ENCODE results near the gene CHRNA4.

The CHRNA4 gene

DNA sequence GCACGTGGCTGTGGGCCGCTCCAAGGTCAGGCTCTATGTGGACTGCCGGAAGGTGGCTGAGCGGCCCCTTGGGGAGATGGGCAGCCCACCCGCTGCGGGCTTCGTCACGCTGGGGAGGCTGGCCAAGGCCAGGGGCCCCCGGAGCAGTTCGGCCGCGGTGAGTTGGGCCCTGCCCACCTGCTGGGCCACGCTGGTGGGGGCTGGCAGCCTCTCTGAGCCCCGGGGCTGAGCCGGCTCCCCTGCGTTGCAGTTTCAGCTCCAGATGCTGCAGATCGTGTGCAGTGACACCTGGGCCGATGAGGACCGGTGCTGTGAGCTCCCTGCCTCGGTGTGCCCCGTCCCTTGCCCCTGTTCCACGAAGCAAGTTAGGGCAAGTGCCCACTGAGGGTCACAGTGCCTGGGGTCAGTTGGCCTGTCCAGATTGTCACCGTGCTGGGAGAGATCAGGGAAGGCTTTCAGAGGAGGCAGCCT lies 41.1 kb downstream of the CHRNA4 start:
- DNase-seq (ENCODE audit: low spot score) = no peak

DNA sequence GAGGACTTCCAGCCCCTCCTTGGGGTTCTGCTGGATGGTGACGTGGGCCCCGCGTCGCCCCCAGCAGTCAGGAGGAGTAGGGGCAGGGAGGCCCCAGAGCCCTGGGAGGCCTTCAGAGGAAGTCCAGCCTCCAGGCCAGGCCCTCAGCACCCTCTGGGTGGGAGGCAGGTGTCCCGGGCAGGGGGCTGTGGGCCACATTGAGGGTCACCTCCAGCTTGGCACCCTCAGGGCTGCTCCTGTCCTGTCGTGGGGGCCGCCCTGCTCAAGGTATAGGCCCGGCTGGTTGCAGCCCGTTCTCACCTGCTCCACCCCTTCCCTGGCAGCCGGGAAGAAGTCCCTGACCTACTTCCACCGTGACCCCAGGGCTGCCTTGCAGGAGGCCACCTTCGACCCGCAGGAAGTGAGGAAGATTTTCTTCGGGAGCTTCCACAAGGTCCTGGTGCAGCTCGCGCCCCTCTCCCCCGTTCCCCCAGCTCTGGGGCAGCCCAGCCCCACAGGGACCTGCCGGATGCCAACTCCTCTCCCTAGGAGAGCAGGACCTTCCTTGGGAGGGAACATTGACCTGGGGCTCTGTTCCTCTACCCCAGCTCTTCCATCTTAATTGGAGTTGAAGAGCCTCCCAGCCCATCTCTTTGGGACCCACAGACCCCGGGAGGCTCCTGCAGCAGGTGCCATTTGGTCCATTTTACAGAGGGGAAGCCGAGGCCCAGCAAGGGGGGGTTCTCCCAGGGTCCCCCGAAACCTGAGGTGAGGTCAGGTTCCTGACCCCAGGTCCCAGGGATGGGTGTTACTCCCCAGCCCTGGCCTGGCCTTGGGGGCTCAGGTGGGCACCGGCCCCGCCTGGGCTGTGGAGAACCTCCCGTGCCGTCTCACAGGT lies 41.7 kb downstream of the CHRNA4 start:
- DNase-seq (ENCODE audit: low spot score) = no peak

DNA sequence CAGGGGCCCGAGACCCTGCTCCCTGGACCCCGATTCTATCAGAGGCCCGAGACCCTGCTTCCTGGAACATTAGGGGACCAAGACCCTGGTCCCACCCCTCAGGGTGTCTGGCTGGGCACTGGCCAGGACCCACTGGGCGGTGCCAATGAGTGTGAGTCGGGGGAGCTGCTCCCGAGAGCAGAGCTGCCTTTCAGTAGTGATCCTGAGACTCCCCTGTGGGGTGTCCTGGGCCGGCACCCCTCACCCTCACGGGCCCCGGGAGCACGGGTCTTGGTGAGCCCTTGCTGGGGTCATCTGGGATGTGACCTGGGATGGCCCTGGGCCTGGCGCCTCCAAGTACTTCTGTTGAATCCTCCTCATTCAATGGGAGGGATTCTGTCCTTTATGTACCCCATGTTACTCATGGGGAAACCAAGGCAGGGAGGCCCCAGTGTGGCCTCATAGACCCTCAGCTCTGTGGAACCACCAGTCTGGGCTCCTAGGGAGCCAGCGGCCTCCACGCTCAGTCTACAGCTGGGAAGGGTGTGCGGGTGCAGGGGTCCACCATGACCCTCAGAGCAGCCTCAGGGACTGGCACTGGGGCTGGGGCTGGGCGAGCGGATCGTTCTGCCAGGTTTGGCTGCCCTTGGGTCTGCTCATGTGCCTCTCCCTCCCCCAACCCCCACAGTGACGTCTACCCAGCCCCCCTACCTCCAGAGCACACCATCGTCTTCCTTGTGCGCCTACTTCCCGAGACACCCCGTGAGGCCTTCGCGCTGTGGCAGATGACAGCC lies 42.6 kb downstream of the CHRNA4 start:
- no peak for DNase-seq (ENCODE audit: low spot score)

DNA sequence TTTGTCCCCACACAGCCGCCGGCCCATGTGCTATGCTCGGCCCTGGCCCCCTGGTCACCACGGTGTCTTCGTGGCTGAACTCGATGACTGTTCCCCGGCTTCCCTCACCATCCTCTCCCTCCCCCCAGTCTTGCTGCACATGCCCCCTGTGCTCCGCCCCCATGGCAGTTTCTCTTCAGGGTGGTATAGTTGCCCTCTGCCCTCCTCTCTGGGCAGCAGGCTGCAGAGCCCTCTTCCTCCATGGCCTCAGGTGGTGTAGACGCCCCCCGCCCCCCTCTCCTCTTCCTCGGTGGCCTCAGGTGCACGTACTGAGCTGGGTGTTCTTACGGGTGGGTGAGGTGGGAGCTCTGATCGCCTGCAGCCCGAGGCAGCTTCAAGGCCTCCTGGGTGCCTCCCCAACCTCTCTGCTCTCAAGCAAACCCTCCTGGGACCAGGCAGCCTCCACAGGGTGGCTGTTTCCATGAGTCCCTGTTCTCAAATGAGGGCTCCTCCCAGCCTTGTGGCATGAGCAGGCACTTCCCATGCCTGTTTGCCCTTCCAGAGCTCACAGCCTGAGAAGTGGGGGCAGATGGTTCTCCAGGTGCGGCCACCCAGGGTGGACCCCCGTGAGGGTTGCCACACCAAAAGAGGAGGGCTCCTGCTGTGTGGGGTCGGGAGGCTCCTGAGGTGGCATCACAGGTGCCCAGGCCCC lies 43.4 kb downstream of the CHRNA4 start:
- DNase-seq (ENCODE audit: low spot score) = no peak

DNA sequence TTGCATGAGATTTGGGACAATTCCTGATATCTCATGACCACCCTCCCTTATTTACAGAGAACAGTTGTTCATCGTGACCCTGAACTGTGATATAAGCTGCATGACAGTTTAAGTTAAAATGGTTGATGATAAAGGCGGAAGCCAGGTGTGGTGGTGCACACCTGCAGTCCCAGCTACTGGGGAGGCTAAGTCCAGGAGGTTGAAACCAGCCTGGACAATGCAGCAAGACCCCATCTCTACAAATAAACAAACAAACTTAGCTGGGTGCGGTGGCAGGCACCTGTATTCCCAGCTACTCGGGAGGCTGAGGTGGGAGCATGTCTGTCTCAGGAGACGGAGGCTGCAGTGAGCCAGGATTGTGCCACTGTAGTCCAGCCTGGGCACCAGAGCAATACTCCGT lies 44.1 kb downstream of the CHRNA4 start:
- no peak for DNase-seq (ENCODE audit: low spot score)

DNA sequence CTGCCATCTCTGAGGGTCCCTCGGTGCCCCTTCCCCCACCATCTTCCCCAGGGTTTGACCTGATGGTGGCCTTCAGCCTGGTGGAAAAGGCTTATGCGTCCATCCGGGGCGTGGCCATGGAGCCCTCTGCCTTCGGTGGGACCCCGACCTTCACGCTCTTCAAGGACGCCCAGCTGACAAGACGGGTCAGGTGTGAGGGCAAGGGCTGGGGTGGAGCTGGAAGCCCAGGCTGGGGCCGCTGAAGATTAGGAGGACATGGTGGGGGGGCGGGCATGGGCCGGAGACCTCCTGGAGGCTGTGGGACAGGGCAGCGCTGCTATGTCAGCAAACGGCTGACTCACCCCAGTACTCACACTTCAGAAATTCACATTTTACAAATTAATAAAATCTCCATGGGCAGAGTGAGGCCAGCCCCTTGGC lies 44.6 kb downstream of the CHRNA4 start:
- DNase-seq (ENCODE audit: low spot score) = no peak

DNA sequence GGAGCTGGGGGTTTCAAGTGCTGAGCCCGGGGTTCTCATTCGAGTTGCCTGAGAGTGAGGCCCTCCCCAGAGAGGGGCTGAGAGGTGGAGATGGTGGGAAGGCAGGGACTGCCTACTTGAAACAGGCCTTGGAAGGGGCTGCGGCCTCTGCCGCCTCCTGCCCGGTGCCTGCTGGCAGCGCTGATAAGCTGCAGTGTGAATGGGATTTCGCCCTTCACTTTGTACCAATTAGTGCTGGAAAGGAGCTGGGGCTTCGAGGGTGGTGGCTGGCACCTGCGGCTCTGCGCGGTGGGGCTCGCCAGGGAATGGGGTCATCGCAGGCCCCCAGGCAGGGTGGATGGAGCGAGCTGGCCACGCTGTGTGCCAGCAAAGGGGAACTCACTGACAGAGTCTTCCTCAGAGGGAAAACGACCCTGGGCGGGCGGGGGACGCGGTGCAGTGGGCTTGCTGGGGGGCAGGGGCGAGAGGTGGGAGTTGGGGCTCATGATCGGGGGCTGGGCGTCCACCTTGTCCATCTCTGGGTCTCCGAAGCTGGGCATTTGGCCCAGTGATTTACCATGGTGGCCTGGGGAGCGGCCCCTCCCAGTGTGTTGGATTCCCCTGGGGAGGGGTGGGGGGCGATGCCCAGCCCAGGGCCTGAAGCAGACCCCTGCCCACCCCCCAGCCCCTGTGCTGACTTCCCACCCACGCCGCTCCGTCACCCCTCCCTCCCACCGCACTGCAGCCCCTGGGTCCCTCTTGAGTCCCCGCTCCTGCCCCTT lies 45.2 kb downstream of the CHRNA4 start:
- no peak for DNase-seq (ENCODE audit: low spot score)

DNA sequence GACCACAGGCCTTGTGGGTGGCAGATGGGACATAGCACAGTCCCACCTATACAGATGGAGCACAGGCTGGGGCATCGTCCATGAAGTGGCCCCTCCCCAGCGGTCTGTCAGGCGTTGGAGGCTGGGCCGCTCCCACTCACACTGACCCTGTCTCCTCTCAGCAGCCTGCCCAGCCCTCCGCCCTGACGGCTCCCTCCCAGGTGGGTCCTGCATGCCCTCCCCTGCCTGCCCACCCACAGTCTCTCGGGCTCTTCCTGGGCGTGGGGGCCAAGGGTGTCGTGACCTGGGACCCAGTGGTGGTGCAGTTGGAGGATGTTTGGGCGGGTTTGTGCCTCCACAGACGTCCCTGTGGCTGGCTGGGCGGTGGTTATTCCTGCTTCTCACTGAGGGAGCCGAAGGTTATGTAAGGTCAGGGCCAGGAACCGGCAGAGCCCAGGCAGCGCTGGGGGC lies 45.9 kb downstream of the CHRNA4 start:
- no peak for DNase-seq (ENCODE audit: low spot score)

DNA sequence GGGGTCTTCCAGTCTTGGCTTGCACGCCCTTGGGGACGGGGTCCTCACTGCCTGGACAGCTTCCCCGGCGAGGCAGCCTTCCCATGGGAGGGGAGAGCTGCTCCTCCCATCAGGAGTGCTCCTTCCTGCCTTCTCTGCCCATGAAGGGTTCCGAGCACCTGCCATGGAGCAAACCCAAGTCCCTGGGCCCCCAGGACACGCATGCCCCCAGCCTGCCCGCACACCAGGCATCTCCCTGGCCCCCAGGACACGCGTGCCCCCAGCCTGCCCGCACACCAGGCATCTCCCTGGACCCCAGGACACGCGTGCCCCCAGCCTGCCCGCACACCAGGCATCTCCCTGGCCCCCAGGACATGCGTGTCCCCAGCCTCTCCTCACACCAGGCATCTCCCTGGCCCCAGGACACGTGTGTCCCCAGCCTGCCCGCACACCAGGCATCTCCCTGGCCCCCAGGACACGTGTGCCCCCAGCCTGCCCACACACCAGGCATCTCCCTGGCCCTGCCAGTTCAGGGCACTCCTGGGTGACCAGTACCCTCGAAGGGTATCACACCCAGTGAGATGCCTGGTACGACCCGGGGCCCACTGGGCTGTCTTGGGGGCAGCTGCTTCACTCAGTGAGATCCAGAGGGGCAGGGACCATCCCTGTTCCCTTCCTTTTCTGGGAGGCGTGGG lies 46.4 kb downstream of the CHRNA4 start:
- DNase-seq (ENCODE audit: low spot score) = no peak

DNA sequence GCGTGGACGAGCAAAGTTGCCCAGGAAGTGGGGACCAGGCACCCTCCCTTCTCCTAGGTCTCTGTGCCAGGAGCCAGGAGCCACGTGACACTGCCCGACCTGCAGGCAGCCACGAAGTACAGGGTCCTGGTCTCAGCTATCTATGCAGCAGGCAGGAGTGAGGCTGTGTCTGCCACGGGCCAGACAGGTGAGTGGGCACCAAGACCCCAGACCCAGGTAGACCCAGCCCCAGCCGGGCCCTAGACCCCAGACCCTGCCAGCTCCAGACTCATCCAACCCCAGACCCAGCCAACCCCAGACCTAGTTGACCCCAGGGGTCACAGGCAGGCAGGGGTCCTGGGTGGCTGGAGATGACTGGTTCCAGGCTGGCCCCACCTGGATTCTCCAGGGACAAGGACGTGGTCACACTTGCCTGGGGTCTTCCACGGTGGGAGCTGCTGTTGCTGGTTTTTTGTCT lies 47.1 kb downstream of the CHRNA4 start:
- DNase-seq (ENCODE audit: low spot score) = no peak

DNA sequence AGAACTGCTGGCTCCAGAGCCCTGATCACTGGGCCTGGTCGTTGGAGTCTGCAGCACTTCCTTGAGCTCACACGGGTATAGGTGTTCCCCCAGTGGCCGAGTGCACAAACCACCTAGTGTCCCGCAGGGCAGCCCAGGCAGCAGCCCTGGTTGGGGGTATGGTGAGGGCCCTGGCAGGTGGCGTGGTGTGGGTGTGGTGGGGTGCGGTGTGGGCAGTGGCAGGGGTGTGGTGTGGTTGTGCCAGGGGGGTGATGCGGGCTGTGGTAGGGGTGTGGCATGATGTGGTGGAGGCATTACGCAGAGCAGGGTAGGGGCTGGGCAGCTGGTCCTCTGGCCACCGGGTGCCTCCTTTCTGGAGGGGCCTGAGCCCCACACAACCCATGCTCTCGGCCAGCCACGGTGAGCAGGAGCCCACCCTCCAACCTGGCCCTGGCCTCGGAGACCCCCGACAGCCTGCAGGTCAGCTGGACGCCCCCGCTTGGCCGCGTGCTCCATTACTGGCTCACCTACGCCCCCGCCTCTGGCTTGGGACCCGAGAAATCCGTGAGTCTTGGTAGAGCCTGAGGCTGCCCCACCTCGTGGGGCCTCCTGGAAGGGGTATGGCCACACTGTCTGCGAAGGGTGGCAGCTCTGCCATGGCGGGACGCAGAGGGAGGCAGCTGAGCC lies 47.7 kb downstream of the CHRNA4 start:
- DNase-seq (ENCODE audit: low spot score) = no peak

DNA sequence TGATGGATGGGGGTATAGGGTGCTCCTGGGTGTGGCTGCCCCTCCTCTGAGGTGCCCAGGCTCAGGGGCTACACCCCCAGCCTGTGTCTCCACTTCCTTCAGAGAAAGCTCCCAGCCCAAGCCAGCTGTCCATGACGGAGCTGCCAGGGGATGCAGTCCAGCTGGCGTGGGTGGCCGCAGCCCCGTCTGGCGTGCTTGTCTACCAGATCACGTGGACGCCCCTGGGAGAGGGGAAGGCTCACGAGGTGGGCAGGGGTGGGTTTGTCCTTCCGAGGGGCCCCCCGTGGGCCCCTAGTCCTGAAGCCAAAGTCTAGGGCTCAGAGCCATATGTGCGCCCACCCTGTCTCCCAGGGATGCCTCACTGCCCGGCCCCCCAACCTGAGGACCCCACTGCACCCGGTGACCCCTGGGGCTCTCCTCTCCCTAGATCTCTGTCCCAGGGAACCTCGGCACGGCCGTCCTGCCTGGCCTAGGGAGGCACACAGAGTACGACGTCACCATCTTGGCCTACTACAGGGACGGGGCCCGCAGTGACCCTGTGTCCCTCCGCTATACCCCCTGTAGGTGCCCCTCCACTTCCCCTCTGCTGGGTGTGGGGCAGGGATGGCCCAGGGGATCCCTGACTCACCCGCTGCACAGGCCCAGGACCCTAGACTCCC lies 48.3 kb downstream of the CHRNA4 start:
- DNase-seq (ENCODE audit: low spot score) = no peak

DNA sequence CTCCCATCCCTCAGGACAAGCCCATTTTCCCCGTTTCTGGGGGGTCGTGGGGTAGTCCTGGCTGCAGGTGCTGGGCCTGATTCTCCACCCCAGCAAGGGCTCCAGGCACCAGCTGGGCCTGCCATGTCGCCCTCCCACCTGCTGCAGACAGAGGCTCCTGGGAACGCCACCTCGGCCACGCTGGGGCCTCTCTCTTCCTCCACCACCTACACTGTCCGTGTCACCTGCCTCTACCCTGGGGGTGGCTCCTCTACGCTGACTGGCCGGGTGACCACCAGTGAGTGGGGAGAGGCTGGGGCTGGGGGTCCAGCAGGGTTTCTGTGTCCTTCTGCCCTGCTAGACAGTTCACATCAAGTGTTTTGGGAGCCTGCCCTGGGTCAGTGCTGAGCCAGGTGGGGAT lies 48.9 kb downstream of the CHRNA4 start:
- DNase-seq (ENCODE audit: low spot score) = no peak

DNA sequence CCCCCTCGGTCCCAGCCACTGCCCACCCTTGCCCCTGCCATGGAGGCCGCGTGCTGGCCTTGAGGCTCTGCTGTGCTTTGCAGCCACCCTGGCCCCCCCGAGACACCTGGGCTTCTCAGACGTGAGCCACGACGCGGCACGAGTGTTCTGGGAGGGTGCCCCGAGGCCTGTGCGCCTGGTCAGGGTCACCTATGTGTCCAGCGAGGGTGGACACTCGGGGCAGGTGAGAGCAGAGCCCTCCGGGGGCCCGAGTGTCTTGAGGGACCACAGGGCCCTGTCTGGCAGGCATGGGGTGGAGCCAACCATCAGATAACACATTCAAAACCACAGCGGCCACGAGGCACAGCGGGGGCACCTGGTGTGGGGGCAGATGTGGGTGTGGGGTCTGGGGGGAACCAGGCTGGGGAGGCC lies 49.3 kb downstream of the CHRNA4 start:
- no peak for DNase-seq (ENCODE audit: low spot score)

DNA sequence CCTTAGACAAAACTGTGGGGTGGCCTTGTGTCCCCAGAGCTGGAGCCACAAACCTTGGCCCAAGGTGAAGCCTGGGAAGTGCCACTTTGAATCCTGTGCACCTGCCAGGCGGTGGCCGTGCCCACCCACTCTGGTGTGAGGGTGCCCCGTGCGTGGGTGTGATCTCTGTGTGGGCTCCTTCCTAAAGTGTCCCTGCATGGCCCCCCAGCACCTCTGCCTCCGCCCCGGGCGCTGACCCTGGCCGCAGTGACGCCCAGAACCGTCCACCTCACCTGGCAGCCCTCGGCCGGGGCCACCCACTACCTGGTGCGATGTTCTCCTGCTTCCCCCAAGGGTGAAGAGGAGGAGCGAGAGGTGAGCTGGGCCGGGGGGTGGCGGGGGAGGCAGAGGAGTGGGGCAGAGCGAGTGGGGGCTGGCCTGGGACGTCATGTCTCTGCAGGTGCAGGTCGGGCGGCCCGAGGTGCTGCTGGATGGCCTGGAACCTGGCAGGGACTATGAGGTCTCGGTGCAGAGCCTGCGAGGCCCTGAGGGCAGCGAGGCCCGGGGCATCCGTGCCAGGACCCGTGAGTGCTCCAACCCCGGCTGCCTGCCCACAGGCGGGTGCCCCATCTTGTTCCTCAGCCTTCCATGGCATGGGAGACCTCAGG lies 49.8 kb downstream of the CHRNA4 start:
- no peak for DNase-seq (ENCODE audit: low spot score)

DNA sequence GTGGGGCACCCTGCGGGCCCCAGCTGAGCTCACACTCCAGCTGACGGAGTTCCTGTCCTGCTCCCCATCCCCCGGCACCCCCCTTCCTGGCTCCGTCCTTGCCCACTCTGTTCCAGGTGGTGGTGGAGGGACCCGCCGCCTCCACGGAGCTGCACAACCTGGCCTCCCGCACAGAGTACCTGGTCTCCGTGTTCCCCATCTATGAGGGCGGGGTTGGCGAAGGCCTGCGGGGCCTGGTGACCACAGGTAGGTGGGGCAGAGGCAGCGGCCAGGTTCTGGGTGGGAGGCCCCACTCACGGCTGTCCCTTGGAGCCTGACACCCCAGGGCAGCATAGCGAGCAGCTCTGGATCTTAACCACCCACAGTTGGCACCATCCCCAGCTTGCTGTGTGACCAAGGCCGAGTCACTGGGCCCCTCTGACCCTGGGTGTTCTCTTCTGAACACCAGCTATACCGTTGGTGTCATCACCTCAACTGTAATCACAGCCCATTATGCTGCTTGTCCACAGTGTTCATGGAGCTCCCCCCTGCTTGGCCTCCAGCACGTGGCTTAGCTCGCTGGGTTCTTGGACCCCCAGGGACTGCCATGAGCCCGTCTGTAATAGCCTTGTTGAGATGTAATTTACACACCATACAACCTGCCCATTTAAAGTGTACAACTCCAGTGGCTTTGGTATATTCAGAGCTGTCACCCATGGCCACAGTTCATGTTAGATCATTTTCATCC lies 50.7 kb downstream of the CHRNA4 start:
- no peak for DNase-seq (ENCODE audit: low spot score)

DNA sequence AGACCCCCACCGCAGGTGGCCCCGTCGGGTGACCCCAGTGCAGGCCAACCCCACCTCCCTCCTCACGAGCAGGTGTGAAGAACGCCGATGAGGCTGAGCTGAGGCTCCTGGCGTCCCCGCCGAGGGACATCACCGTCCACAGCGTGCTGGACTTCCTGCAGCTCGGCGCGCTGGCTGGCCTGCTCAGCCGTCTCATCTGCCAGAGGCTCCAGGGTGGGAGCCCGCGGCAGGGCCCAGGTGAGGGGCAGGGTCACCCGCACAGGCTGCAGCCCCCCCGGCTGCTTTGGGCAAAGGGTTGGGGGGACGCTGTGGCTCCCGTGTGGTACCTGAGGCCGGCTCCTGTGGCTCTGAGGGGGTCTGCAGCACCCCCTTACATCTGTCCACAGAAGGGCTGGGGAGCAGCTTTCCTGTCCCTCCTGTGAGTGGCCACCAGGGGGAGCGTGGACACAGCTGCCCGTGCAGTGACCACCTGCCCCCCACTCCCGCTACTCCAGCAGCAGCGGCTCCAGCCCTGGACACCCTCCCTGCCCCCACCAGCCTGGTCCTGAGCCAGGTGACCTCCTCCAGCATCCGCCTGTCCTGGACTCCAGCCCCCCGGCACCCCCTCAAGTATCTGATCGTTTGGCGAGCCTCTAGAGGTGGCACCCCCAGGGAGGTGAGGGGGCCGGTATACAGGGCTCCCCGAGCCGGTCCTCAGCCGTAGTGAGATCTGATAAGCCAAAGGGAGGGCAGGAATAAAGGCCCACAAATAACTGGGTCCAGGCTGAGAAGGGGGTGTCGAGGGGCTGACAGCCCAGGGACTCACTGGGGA lies 51.7 kb downstream of the CHRNA4 start:
- DNase-seq (ENCODE audit: low spot score) = peak; percentile 44

All from LoVo (cell line).